AML-193 (cell line): ENCODE results near the gene ZNF333.

Experiments used
- DNase-seq, 2 experiments: peaks; one replicate each; lab custom pipeline; 2025; lab: John Stamatoyannopoulos, UW

Gene ZNF333

GRCh38 chr19:14689598-14690503 is at the start of gene ZNF333:
Gene ZNF333 (plus strand): TSS chr19:14690048. CDS start chr19:14693492, 3,444 bp downstream.
- DNase-seq = peak; percentile 84 to 89

DNA sequence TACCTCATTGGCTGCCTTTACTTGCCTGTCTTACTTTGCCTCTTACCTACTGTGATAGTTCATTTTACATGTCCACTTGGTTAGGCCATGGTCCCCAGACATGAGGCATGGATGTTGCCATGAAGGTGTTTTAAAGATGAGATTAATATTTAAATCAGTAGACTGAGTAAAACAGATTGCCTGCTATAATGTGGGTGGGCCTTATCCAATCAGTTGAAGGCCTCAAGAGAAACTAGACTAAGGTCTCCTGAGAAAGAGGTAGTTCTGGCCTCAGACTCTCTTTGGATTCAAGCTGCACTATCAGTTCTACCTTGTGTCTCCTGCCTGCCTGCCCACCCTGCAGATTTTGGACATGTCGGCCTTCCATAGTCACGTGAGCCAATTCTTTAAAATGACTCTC is 41.3 kb upstream of the ZNF333 start:
- no peak for DNase-seq

DNA sequence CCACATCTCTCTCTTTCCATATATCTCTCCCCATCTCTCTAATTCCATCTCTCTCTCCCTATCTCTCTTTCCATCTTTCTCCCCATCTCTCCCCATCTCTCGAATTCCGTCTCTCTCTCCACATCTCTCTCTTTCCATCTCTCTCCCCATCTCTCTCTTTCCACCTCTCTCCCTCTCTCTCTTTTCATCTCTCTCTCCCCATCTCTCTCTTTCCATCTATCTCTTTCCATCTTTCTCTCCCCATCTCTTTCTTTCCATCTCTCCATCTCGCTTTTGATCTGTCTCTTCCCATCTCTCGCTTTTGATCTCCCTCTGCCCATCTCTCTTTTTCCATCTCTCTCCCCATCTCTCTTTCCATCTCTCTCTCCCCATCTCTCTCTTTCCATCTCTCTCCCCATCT is 40.8 kb upstream of the ZNF333 start:
- DNase-seq = no peak

GRCh38 chr19:14650161-14650560 is 39.7 kb upstream of the ZNF333 start:
- no peak for DNase-seq

- DNase-seq = no peak
Measured at GRCh38 chr19:14654786-14655560, 34.9 kb upstream of the ZNF333 start.

DNA sequence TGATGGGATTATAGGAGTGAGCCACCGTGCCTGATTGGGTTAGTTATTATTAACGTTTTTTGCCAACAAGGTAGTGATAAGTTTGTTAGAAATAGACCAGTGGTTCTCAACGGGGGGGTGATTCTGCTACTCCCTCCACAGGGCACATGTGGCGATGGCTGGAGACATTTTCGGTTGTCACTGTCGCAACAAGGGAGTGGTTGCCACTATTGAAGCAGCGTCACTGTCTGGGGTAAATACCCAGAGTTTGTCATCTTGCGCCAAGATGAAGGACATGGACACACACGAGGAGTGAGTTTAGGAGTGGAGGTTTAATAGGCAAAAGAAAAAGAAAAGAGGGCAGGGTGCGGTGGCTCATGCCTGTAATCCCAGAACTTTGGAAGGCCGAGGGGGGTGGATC is 34.1 kb upstream of the ZNF333 start:
- DNase-seq = no peak

DNA sequence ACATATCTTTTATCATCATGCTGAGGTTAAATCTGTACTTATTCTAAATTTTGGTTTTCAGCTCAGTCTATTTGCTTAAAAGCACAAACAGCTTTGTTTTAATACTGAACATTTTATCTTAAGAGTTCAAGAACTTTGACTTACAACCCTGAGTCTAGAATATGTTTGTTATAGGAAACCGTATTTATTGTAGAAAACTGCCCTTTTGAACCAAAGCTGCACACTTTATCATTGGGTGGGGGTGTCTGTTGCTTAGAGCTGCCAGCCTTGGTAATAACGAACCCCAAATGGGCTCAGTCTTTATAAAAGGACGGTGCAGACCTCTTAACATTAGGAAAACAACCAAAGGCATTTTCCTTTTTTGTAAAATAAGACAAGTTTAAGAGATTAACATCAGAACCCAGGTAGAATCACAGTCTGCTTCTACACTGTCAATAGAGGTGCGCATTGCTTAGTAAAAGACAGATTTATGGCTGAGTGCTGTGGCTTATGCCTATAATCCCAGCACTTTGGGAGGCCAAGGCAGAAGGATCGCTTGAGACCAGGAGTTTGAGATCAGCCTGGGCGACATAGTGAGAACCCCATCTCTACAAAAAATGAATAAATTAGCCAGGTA is 29.9 kb upstream of the ZNF333 start:
- no peak for DNase-seq

DNA sequence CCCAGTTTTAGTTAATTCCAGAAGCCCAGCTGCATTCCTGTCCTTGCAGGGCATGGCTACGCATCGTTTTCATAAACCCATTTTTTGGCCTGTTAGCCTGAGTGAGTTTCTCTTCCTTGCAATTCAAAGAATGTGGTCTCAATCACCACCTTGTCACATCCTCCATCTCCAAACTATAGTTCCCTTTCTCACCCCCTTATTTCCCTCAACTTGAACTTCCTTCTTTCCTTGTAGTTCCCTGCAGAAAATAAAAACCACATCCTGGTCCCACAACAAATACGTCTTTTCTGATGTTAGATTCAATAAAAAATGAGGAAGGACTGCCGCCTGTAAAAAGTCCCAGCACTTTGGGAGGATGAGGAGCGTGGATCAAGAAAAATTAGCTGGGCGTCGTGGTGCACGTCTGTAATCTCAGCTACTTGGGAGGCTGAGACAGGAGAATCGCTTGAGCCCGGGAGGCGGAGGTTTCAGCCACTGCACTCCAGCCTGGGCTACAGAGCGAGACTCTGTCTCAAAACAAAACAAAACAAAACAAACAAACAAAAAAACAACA is 28.4 kb upstream of the ZNF333 start:
- DNase-seq = peak; percentile 5 to 11

DNA sequence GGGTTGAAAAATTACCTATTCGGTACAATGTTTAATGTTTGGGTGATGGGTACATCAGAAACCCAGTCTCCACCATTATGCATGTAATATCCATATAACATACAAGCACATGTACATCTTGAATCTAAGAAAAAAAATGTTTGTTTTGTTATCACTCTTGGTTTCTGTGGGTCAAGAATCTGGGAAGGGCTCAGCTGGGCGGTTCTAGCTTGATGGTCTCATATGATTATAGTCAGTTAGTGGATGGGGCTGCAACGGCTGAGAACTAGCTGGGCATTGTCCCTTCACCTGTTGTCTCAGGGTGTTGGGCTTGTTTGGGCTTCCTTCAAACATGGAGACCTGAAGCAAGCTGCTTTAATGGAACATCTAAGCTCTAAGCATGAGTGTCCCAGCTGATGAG is 19.9 kb upstream of the ZNF333 start:
- no peak for DNase-seq

DNA sequence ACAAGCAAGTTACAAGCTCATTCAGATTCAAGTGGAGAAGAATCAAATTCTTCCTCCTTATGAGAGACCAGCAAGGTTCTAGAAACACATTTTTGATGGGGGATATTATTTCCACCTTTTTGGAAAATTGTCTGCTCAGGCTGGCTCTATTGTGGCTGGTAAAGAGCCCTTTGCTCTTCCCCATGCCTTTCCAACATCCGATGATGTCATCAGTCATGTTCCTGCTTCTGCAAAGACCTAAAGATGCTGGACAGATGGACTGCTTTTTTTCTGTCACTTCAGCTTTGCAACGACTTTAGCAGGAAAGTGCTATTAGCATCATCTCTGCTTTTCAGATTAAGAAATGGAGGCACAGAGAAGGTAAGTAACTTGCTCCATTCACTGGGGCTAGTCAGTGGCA is 19.4 kb upstream of the ZNF333 start:
- no peak for DNase-seq

- DNase-seq = peak; percentile 72
Measured at GRCh38 chr19:14672188-14672872, 17.5 kb upstream of the ZNF333 start.

GRCh38 chr19:14673088-14673487 is 16.8 kb upstream of the ZNF333 start:
- no peak for DNase-seq

- DNase-seq = peak; percentile 42 to 62
Measured at GRCh38 chr19:14674764-14675163, 15.1 kb upstream of the ZNF333 start, which contains the start of gene ADGRE3. Gene ADGRE3 (minus strand): TSS chr19:14674844. CDS start chr19:14674770, 74 bp downstream.

GRCh38 chr19:14676762-14677161 is 13.1 kb upstream of the ZNF333 start:
- DNase-seq = no peak

- no peak for DNase-seq
Measured at GRCh38 chr19:14677464-14677863, 12.4 kb upstream of the ZNF333 start.

GRCh38 chr19:14678199-14678598 is 11.6 kb upstream of the ZNF333 start:
- DNase-seq = no peak

GRCh38 chr19:14682084-14682483 is 7.8 kb upstream of the ZNF333 start:
- DNase-seq = no peak

DNA sequence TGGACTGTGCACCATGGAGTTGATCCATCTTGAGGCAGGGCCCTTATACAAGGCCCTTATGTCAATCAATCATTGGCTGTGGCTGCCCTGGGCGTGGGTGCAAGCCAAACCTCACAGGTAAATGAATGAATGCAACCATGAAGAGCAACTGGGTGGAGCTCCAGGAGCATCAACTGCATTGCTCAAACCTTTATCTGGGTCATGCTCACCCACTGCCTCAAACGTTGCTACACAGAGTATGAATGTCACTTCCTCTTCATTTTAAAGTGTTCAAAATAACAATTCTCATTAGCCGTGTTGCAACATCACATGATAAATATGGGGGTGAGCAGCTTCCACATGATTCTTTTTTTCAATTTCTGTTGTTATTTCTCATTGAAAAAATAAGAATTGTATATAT is 6.4 kb upstream of the ZNF333 start:
- peak; percentile 81 to 82 for DNase-seq

GRCh38 chr19:14686411-14686810 is 3.4 kb upstream of the ZNF333 start:
- peak; percentile 24 to 28 for DNase-seq

DNA sequence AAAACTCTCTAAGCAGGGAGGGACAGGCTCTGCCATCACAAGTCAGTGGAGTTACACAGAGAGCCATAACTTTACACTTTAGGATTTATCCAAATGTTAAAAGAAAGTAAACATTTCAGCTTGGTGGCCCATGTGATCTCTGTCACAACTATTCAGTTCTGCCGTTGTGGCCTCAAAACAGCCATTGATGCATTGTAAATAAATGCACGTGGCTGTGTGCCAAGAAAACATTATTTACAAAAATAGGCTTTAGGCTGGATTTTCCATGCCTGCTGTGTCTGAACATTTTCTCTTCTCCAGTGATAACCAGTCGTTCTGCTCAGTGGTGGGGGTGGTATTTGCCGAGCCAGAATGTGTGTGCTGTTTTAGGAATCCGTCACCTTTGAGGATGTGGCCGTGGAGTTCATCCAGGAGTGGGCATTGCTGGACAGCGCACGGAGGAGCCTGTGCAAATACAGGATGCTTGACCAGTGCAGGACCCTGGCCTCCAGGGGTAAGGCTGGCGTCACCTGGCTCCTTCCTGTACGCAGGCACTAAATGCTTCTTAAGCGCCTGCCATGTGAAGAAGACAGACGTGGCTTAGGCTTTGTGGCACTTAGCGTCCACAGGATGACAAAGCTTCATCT is 4.9 kb downstream of the ZNF333 start:
- no peak for DNase-seq

GRCh38 chr19:14695471-14695870 is 5.6 kb downstream of the ZNF333 start:
- DNase-seq = no peak
